Stomach (tissue), 9 donors: Measurements from ENCODE around the gene CEBPE. TPM values are rescaled to one million over a fixed set of nuclear protein-coding genes. Genes with fewer than 3 reads are reported as not detected.

Experiments
- DNase-seq, 2 donors: peaks; one replicate each; pipeline versions ENCODE4 v3.0.0 to v3.0.0-alpha.2; 2013 to 2019
- H3K27ac ChIP-seq, 5 donors: fragments of 200-600 bp in 4 of 5; sonication (generic) in 4 of 5; one replicate each; pipeline ENCODE4 v1.5.1; 2013 to 2019; ENCODE audit warnings: mild to moderate bottlenecking in 1 of 5, moderate library complexity in 1 of 5
- H3K27me3 ChIP-seq, 3 donors: fragments of 200-600 bp; sonication (generic); one replicate each; pipeline ENCODE4 v1.5.1; 2017 to 2019; ENCODE audit warnings: mixed run types in 1 of 3
- H3K36me3 ChIP-seq, 4 donors: fragments of 200-600 bp; sonication (generic); 1 replicate in 3 of 4; 2 replicates in 1 of 4; pipeline ENCODE4 v1.5.1; 2016 to 2019
- H3K4me1 ChIP-seq, 4 donors: fragments of 200-600 bp; sonication (generic); one replicate each; pipeline ENCODE4 v1.5.1; 2016 to 2019
- H3K4me3 ChIP-seq, 4 donors: fragments of 200-600 bp; sonication (generic) in 3 of 4; one replicate each; pipeline ENCODE4 v1.5.1; 2016 to 2019; ENCODE audit warnings: mild to moderate bottlenecking in 1 of 4
- H3K9me3 ChIP-seq, 4 donors: fragments of 200-600 bp; sonication (generic); one replicate each; pipeline ENCODE4 v1.5.1; 2016 to 2019
- CTCF ChIP-seq, 7 experiments: fragments of 450-650 bp in 4 of 7; fragments of 200-600 bp in 3 of 7; sonication (generic) in 3 of 7; IDR thresholded peaks; one replicate each; pipeline ENCODE4 v1.5.1; 2016 to 2019; ENCODE audit warnings: antibody characterized with exemption in 7 of 7, control low read depth in 2 of 7, mild to moderate bottlenecking in 1 of 7
- EP300 ChIP-seq: sonication (generic); formaldehyde crosslinking; IDR thresholded peaks from one replicate; pipeline ENCODE4 v1.6.1; 2017; ENCODE audit warnings: antibody characterized with exemption
- POLR2A ChIP-seq, 4 donors: fragments of 450-650 bp; IDR thresholded peaks; one replicate each; pipeline ENCODE4 v1.6.1; 2016; ENCODE audit warnings: antibody characterized with exemption in 4 of 4, control low read depth in 2 of 4, mild to moderate bottlenecking in 1 of 4, moderate library complexity in 1 of 4
- POLR2AphosphoS5 ChIP-seq, 3 donors: sonication (generic); formaldehyde crosslinking; IDR thresholded peaks; one replicate each; pipeline ENCODE4 v1.6.1; 2016; ENCODE audit warnings: antibody characterized with exemption in 3 of 3
- WGBS, 5 donors: extraction: QIAGEN DNeasy Blood & Tissue Kit in 3 of 5; methylation state at CpG; one replicate each; pipeline versions ENCODE4 v1.1.5 to v1.1.7; 2013 to 2018; 5-methylcytosine and 5-hydroxymethylcytosine counted together
- intact Hi-C: fragments of 100-400 bp; cut with DNase I; formaldehyde crosslinking; loops from one replicate; pipeline ENCODE4 v1.15.1; 2023; ENCODE audit warnings: low total_unique reads
- polyA plus RNA-seq, 3 donors: library from polyadenylated mRNA; stranded (reverse); fragments of 200-250 nt; gene quantifications; one replicate each; pipeline ENCODE4 v1.2.3, GENCODE V29; 2013
- total RNA-seq, 5 donors: library from RNA; depleted of rRNA; stranded (reverse); fragments of >200 nt; gene quantifications; one replicate each; pipeline versions ENCODE4 v1.1.0 to v1.2.3, GENCODE V29; 2014 to 2016
- donor health status: healthy with polysubstance abuse.
- donor health status: Bipolar disorder and iron deficiency.
- donor health status: healthy.

Gene CEBPE
- total and polyA plus RNA-seq, 8 donors, result 0.37 TPM; not detected in 7

DNA sequence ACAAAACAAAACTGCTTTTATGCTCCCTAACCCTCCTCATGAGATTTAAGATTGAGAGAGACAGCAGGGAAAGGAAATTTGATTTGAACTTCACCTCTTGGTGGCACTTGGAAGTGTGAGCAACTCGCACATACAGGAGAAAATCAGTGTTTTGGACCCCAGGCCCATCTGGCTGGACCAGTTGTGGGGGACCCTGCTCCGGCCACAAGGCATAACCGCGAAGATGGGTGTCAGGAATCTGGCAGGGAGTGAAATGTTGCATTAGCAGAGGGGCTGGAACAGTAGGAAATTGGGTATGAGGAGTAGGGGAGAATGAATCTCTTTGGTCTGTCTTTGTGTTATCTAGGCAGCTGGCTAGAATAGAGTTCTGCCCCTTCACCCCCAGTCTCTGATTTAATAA lies 15.5 kb downstream of the CEBPE start:
- no peak overlapping the region for H3K4me3 ChIP-seq
- TF ChIP-seq CTCF (IDR thresholded peaks at IDR 0.05), result no peak
- intact Hi-C loops, result no loop called here

DNA sequence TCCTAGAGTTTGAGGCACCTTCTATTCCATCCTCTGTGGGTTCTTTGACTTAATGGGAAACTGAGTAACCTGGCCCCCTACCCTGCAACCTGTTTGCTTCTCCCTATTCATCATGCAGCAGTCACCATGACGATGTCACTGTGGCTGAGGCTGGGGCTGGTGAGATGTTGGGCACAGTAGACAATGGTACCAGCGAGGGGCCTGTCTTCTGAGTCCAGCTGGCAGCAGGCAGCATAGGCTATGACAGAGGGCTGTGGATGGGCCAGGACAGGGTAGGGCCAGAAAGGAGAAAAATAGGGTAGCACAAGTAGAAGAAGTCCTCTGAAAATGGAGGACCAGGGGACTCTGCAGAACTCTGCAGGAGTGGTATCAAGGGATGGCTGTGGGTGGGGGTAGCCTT lies 16.3 kb downstream of the CEBPE start:
- DNase-seq, result no peak
- 81 to 92% (median 88%) methylated on average over 2 of the region's 2 CpGs for WGBS, 5 donors
- TF ChIP-seq POLR2AphosphoS5 (IDR thresholded peaks at IDR 0.05) (no peak), POLR2A (IDR thresholded peaks at IDR 0.05) (no peak), CTCF (IDR thresholded peaks at IDR 0.05) (no peak), EP300 (no peak)

More for the DNA sequence above, 15.5 kb downstream of the CEBPE start:
- H3K27me3 ChIP-seq, result no peaks in the 10 kb centered on the region
- H3K36me3 ChIP-seq, result peaks cover 0 to 11% (median 9%) of the 10 kb centered on the region in 4 donors
- 82 to 97% (median 87%) methylated on average over 4 of the region's 4 CpGs for WGBS, 5 donors
- no peaks in the 10 kb centered on the region for H3K9me3 ChIP-seq
- DNase-seq, result no peak
- H3K4me1 ChIP-seq, result peaks cover 8 to 23% (median 14%) of the 10 kb centered on the region in 4 donors
- H3K27ac ChIP-seq, result no peak overlapping the region

GRCh38 chr14:23101986-23102625 lies 16.9 kb downstream of the CEBPE start:
- no peak overlapping the region for H3K27ac ChIP-seq
- peaks cover 0 to 23% (median 22%) of the 10 kb centered on the region in 4 donors for H3K36me3 ChIP-seq
- H3K9me3 ChIP-seq, result no peaks in the 10 kb centered on the region
- H3K4me3 ChIP-seq, result no peak overlapping the region
- no peaks in the 10 kb centered on the region for H3K27me3 ChIP-seq
- WGBS, 5 donors, result 75 to 81% (median 79%) methylated on average over 10 of the region's 10 CpGs
- DNase-seq, result no peak
- intact Hi-C loops, result no loop called here
- TF ChIP-seq CTCF (IDR thresholded peaks at IDR 0.05) (no peak), EP300 (no peak), POLR2AphosphoS5 (IDR thresholded peaks at IDR 0.05) (no peak), POLR2A (IDR thresholded peaks at IDR 0.05) (no peak)
- H3K4me1 ChIP-seq, result peaks cover 12 to 38% (median 28%) of the 10 kb centered on the region in 4 donors

More for the DNA sequence above, 16.3 kb downstream of the CEBPE start:
- H3K4me3 ChIP-seq, result no peak overlapping the region
- H3K27ac ChIP-seq, result no peak overlapping the region
- peaks cover 8 to 31% (median 21%) of the 10 kb centered on the region in 4 donors for H3K4me1 ChIP-seq
- intact Hi-C loops, result no loop called here
- no peaks in the 10 kb centered on the region for H3K27me3 ChIP-seq
- H3K36me3 ChIP-seq, result peaks cover 0 to 19% (median 17%) of the 10 kb centered on the region in 4 donors
- no peaks in the 10 kb centered on the region for H3K9me3 ChIP-seq

- Histone ChIP-seq H3K9me3 (no peaks in the 10 kb centered on the region), H3K36me3 (peaks cover 0 to 23% (median 22%) of the 10 kb centered on the region in 4 donors), H3K27ac (no peak overlapping the region), H3K27me3 (no peaks in the 10 kb centered on the region), H3K4me3 (no peak overlapping the region), H3K4me1 (peaks cover 19 to 45% (median 35%) of the 10 kb centered on the region in 4 donors)
- 81 to 89% (median 83%) methylated on average over 5 to 6 of the region's 6 CpGs for WGBS, 5 donors
- intact Hi-C loops, result no loop called here
- TF ChIP-seq CTCF (IDR thresholded peaks at IDR 0.05), result no peak
- TF ChIP-seq POLR2AphosphoS5 (IDR thresholded peaks at IDR 0.05), result no peak
- TF ChIP-seq POLR2A (IDR thresholded peaks at IDR 0.05), result no peak
- no peak for TF ChIP-seq EP300
- no peak for DNase-seq
These were observed 17.7 kb downstream of the CEBPE start for GRCh38 chr14:23101213-23101970.
